Measurements from ENCODE around the gene RFX3.

DNA sequence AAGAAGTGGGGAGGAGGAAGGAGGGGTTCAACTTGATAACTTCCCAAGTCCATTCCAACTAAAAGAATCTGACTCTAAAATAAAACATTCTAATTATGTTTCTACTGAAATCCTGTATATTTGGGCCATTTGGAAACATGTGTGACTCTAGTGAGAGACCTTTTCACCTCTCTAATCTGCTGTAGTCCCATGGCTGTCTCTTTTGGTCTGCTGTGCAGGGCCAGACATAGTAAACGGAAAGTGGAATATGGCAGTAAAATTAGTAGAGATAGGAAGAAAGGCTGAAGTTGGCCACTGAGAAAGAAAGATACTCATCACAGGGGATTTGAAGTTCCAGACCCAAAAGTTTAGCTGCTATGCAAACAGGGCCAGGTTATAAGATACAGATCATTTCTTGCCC, 15.9 kb downstream of the RFX3 start:
- TF ChIP-seq, protein P1, sequence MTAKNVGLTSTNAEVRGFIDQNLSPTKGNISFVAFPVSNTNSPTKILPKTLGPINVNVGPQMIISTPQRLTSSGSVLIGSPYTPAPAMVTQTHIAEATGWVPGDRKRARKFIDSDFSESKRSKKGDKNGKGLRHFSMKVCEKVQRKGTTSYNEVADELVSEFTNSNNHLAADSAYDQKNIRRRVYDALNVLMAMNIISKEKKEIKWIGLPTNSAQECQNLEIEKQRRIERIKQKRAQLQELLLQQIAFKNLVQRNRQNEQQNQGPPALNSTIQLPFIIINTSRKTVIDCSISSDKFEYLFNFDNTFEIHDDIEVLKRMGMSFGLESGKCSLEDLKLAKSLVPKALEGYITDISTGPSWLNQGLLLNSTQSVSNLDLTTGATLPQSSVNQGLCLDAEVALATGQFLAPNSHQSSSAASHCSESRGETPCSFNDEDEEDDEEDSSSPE (CRISPR knock-in tag; IDR thresholded peaks at IDR 0.05) = no peak
- TF ChIP-seq GLI4 (CRISPR knock-in tag; IDR thresholded peaks at IDR 0.05; ENCODE audit: borderline replicate concordance) (no peak), TCF7L2 (IDR thresholded peaks at IDR 0.05; ENCODE audit: low read depth, low read length) (no peak), CTCF (CRISPR knock-in tag; IDR thresholded peaks at IDR 0.05) (no peak), IRF2 (CRISPR knock-in tag; IDR thresholded peaks at IDR 0.05) (no peak), CHD4 (IDR thresholded peaks at IDR 0.05; ENCODE audit: borderline replicate concordance, low read length) (no peak), MYC (CRISPR knock-in tag; IDR thresholded peaks at IDR 0.05; ENCODE audit: borderline replicate concordance) (no peak), SOX13 (IDR thresholded peaks at IDR 0.05) (no peak), SOX13 (CRISPR knock-in tag; conservative IDR thresholded peaks at IDR 0.05 in 1 of 2, IDR thresholded peaks at IDR 0.05 in 1 of 2) (no peak), ESRRA (CRISPR knock-in tag; IDR thresholded peaks at IDR 0.05; ENCODE audit: low read depth) (no peak), ELF1 (CRISPR knock-in tag; IDR thresholded peaks at IDR 0.05) (no peak), ZZZ3 (CRISPR knock-in tag; IDR thresholded peaks at IDR 0.05; ENCODE audit: borderline replicate concordance) (no peak), IRF1 (CRISPR knock-in tag; IDR thresholded peaks at IDR 0.05; ENCODE audit: low read depth) (no peak), NR2F2 (IDR thresholded peaks at IDR 0.05; ENCODE audit: borderline replicate concordance, low read depth) (no peak)
- TF ChIP-seq, protein P2, sequence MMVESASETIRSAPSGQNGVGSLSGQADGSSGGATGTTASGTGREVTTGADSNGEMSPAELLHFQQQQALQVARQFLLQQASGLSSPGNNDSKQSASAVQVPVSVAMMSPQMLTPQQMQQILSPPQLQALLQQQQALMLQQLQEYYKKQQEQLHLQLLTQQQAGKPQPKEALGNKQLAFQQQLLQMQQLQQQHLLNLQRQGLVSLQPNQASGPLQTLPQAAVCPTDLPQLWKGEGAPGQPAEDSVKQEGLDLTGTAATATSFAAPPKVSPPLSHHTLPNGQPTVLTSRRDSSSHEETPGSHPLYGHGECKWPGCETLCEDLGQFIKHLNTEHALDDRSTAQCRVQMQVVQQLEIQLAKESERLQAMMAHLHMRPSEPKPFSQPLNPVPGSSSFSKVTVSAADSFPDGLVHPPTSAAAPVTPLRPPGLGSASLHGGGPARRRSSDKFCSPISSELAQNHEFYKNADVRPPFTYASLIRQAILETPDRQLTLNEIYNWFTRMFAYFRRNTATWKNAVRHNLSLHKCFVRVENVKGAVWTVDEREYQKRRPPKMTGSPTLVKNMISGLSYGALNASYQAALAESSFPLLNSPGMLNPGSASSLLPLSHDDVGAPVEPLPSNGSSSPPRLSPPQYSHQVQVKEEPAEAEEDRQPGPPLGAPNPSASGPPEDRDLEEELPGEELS (CRISPR knock-in tag; IDR thresholded peaks at IDR 0.05) = no peak

Measured in HepG2 (cell line).